K562 (cell line): ENCODE measurements around the gene FANK1. TPM values are rescaled to one million over a fixed set of nuclear protein-coding genes. Genes with fewer than 3 reads are reported as not detected.

ENCODE experiments used
- CCNT2 ChIP-seq: IDR thresholded peaks from 2 replicates; pipeline ENCODE4 v1.6.1; 2011; ENCODE audit warnings: borderline replicate concordance, low read depth, mild to moderate bottlenecking, moderate library complexity, mixed read lengths, low read length; ENCODE audit not compliant: insufficient read length; ENCODE audit errors: extremely low read depth
- HDAC3 ChIP-seq: fragments of 450-650 bp; IDR thresholded peaks from 2 replicates; pipeline ENCODE4 v1.6.1; 2018; ENCODE audit warnings: borderline replicate concordance, mild to moderate bottlenecking, moderate library complexity; ENCODE audit not compliant: partially characterized antibody
- JUND ChIP-seq, 2 experiments: IDR thresholded peaks; 2 replicates in 1 of 2; 3 replicates in 1 of 2; pipeline ENCODE4 v1.6.1; 2011; ENCODE audit warnings: borderline replicate concordance in 2 of 2, low read depth in 2 of 2, low read length in 2 of 2, improper control_type of control experiment in 1 of 2, missing biosample characterization in 1 of 2, missing genetic modification characterization in 1 of 2, missing genetic modification reagents in 1 of 2
- SMARCA4 ChIP-seq: fragments of 450-650 bp; IDR thresholded peaks from 2 replicates; pipeline ENCODE4 v1.6.1; 2016
- ZBTB49 ChIP-seq: sonication (generic); formaldehyde crosslinking; IDR thresholded peaks from 2 replicates; pipeline ENCODE4 v1.8.0; 2022; ENCODE audit warnings: missing genetic modification reagents, mild to moderate bottlenecking, borderline replicate concordance
- ZBTB8A ChIP-seq: fragments of 450-650 bp; IDR thresholded peaks from 2 replicates; pipeline ENCODE4 v1.6.1; 2018; ENCODE audit warnings: mild to moderate bottlenecking, moderate library complexity; ENCODE audit not compliant: partially characterized antibody
- polyA plus RNA-seq, 8 experiments: library from polyadenylated mRNA; depleted of rRNA in 4 of 8; stranded (reverse) in 5 of 8; unstranded in 3 of 8; fragments of >200 nt; fragmentation: Nextera tagmentation in 2 of 8; fragmentation: Illumina TruSeq in 1 of 8; extraction: Ambion mirVana in 2 of 8; extraction: Trizol in 1 of 8; gene quantifications; 2 replicates each; pipeline versions ENCODE4 v1.2.1 to v1.2.3, GENCODE V29; 2011 to 2014; ENCODE audit warnings: inconsistent platforms in 1 of 8, missing spikeins in 1 of 8
- total RNA-seq, 7 experiments: library from RNA; depleted of rRNA in 6 of 7; stranded (reverse); fragments of >200 nt in 6 of 7; fragmentation: Illumina TruSeq in 2 of 7; extraction: Trizol in 2 of 7; gene quantifications; 2 replicates each; pipeline versions ENCODE4 v1.2.1 to v1.2.3, GENCODE V29; 2011 to 2021; ENCODE audit warnings: low replicate concordance in 1 of 7
- TF ChIP-seq, protein P1 (sequence below): sonication (generic); formaldehyde crosslinking; IDR thresholded peaks from 2 replicates; pipeline ENCODE4 v1.8.0; 2023; ENCODE audit warnings: mild to moderate bottlenecking, missing genetic modification reagents
- TF ChIP-seq, protein P2 (sequence below), 2 experiments: fragments of 450-650 bp; IDR thresholded peaks; 2 replicates each; pipeline ENCODE4 v1.6.1; 2016

FANK1 gene
- total and polyA plus RNA-seq, 9 of the 15 experiments (the other 6 are each of a cell fraction or from before 2014, with no cell fraction given) = 0.11 to 2.3 (median 0.51) TPM; not detected in 1

- no peak for TF ChIP-seq ZBTB49
- TF ChIP-seq CCNT2 = no peak
- peak; percentile 39; the same call in 1 of the 2 replicates for TF ChIP-seq SMARCA4
- no peak for TF ChIP-seq ZBTB8A
- TF ChIP-seq, protein P1, sequence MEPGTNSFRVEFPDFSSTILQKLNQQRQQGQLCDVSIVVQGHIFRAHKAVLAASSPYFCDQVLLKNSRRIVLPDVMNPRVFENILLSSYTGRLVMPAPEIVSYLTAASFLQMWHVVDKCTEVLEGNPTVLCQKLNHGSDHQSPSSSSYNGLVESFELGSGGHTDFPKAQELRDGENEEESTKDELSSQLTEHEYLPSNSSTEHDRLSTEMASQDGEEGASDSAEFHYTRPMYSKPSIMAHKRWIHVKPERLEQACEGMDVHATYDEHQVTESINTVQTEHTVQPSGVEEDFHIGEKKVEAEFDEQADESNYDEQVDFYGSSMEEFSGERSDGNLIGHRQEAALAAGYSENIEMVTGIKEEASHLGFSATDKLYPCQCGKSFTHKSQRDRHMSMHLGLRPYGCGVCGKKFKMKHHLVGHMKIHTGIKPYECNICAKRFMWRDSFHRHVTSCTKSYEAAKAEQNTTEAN (CRISPR knock-in tag) = no peak
- TF ChIP-seq, protein P2, sequence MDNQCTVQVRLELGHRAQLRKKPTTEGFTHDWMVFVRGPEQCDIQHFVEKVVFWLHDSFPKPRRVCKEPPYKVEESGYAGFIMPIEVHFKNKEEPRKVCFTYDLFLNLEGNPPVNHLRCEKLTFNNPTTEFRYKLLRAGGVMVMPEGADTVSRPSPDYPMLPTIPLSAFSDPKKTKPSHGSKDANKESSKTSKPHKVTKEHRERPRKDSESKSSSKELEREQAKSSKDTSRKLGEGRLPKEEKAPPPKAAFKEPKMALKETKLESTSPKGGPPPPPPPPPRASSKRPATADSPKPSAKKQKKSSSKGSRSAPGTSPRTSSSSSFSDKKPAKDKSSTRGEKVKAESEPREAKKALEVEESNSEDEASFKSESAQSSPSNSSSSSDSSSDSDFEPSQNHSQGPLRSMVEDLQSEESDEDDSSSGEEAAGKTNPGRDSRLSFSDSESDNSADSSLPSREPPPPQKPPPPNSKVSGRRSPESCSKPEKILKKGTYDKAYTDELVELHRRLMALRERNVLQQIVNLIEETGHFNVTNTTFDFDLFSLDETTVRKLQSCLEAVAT (IDR thresholded peaks at IDR 0.05) = peak in 1 of 2 experiments; percentile 46; a peak in 1 of 4 replicates
- TF ChIP-seq HDAC3 = no peak
- peak; percentile 43; the same call in 1 of the 2 replicates for TF ChIP-seq JUND (IDR thresholded peaks at IDR 0.05; ENCODE audit: borderline replicate concordance, low read depth, low read length)
- peak; percentile 43; the same call in 1 of the 3 replicates for TF ChIP-seq JUND (tag; IDR thresholded peaks at IDR 0.05; ENCODE audit: borderline replicate concordance, low read depth, low read length)
Observed at GRCh38 chr10:126013489-126014281, 117.3 kb downstream of the FANK1 start (continued).
